C4-2B (cell line): ENCODE data around the gene ARHGAP11A.

Experiments
- ZFX ChIP-seq: fragments of 450-650 bp; IDR thresholded peaks from 2 replicates; pipeline ENCODE4 v1.6.1; 2017
- TF ChIP-seq, protein P1 (sequence below): fragments of 450-650 bp; conservative IDR thresholded peaks from 2 replicates; pipeline ENCODE4 v1.5.1; 2017; ENCODE audit warnings: mild to moderate bottlenecking

DNA sequence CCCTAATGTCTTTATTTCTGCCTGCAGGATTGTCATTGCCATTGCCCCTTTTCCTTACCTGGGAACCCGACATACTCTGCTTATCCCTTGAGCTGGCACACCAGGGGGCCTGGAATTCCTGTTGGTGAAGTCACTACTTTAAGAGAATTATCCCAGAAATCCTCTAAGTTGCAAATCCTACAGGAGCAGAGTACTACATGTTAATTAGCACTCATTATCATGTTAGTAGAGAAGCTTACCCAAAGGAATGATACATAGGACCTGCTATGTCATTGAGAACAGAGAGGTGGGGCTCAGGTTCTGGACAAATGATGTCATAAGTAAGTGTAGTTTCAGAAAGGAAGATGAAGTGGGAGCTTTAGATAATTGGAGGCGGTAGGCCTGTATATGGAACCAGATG, 53.6 kb downstream of the ARHGAP11A start:
- TF ChIP-seq, protein P1, sequence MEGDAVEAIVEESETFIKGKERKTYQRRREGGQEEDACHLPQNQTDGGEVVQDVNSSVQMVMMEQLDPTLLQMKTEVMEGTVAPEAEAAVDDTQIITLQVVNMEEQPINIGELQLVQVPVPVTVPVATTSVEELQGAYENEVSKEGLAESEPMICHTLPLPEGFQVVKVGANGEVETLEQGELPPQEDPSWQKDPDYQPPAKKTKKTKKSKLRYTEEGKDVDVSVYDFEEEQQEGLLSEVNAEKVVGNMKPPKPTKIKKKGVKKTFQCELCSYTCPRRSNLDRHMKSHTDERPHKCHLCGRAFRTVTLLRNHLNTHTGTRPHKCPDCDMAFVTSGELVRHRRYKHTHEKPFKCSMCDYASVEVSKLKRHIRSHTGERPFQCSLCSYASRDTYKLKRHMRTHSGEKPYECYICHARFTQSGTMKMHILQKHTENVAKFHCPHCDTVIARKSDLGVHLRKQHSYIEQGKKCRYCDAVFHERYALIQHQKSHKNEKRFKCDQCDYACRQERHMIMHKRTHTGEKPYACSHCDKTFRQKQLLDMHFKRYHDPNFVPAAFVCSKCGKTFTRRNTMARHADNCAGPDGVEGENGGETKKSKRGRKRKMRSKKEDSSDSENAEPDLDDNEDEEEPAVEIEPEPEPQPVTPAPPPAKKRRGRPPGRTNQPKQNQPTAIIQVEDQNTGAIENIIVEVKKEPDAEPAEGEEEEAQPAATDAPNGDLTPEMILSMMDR = no peak
- no peak for TF ChIP-seq ZFX
